H1 (cell line): ENCODE data around the gene DLAT. TPM values are rescaled to one million over a fixed set of nuclear protein-coding genes. Genes with fewer than 3 reads are reported as not detected.
A peak's percentile ranks its signal among the peaks of the same experiment; 100 is the strongest.

Source experiments
- CTCF ChIA-PET: fragments of 300-600 bp; sonication (Branson Sonifier 250); formaldehyde crosslinking; loops from one replicate; lab custom pipeline; 2021; ENCODE audit not compliant: partially characterized antibody; lab: Charles Lee
- POLR2A ChIA-PET: fragments of 300-600 bp; sonication (Branson Sonifier 250); formaldehyde crosslinking; loops from one replicate; lab custom pipeline; 2021; ENCODE audit warnings: inconsistent platforms; ENCODE audit not compliant: partially characterized antibody; lab: Charles Lee
- DNase-seq, 2 experiments: peaks; one replicate each; pipeline versions ENCODE4 v3.0.0 to v3.0.0-alpha.2; 2010 to 2022; ENCODE audit warnings: low spot score in 2 of 2, low read depth in 1 of 2, mixed read lengths in 1 of 2
- FAIRE-seq: peaks from 2 replicates; lab custom pipeline; 2011; peaks lifted over from hg19 to GRCh38; lab: Jason Lieb, UNC
- H2AFZ ChIP-seq: 2 replicates; pipeline ENCODE4 v1.8.1; 2012; ENCODE audit warnings: low read length, inconsistent platforms
- H2AK5ac ChIP-seq: 2 replicates; pipeline ENCODE4 v1.6.1; 2013; ENCODE audit warnings: low read depth, low read length
- H2BK120ac ChIP-seq: replicated peaks from 2 replicates; pipeline ENCODE3; 2013; ENCODE audit warnings: low read depth, low read length, inconsistent platforms
- H2BK12ac ChIP-seq: 2 replicates; pipeline ENCODE4 v1.6.1; 2013; ENCODE audit warnings: low read depth, low read length
- H2BK15ac ChIP-seq: 2 replicates; pipeline ENCODE4 v1.6.1; 2013; ENCODE audit warnings: low read length
- H2BK20ac ChIP-seq: 2 replicates; pipeline ENCODE4 v1.6.1; 2013; ENCODE audit warnings: low read length
- H2BK5ac ChIP-seq: 2 replicates; pipeline ENCODE4 v1.6.1; 2013; ENCODE audit warnings: low read depth, low read length
- H3K14ac ChIP-seq: 2 replicates; pipeline ENCODE4 v1.6.1; 2013; ENCODE audit warnings: inconsistent platforms; ENCODE audit not compliant: insufficient read length
- H3K18ac ChIP-seq: 2 replicates; pipeline ENCODE4 v1.6.1; 2013; ENCODE audit warnings: low read length; ENCODE audit errors: extremely low read depth
- H3K23ac ChIP-seq: 2 replicates; pipeline ENCODE4 v1.6.1; 2013; ENCODE audit warnings: inconsistent platforms; ENCODE audit not compliant: insufficient read length
- H3K23me2 ChIP-seq: 2 replicates; pipeline ENCODE4 v1.6.1; 2013; ENCODE audit warnings: low read depth, low read length
- H3K27ac ChIP-seq: 2 replicates; pipeline ENCODE4 v1.6.1; 2011; ENCODE audit warnings: low read depth, low read length, inconsistent platforms
- H3K27me3 ChIP-seq, 4 experiments: replicated peaks in 1 of 4; 1 replicate in 1 of 4; 2 replicates in 3 of 4; pipeline versions ENCODE4 v1.6.1 to v1.8.1; 2011 to 2013; ENCODE audit warnings: low read length in 3 of 4, mild to moderate bottlenecking in 3 of 4, inconsistent platforms in 2 of 4, mixed read lengths in 2 of 4, moderate library complexity in 1 of 4; ENCODE audit not compliant: control insufficient read depth in 3 of 4, insufficient read depth in 3 of 4; ENCODE audit errors: extremely low read depth in 1 of 4
- H3K36me3 ChIP-seq, 4 experiments: 2 replicates each; pipeline versions ENCODE4 v1.6.1 to v1.8.1; 2011 to 2013; ENCODE audit warnings: mild to moderate bottlenecking in 4 of 4, low read length in 3 of 4, moderate library complexity in 2 of 4, control low read depth in 1 of 4, inconsistent platforms in 1 of 4; ENCODE audit not compliant: insufficient read depth in 4 of 4, control insufficient read depth in 2 of 4
- H3K4ac ChIP-seq: replicated peaks from 2 replicates; pipeline ENCODE3; 2013; ENCODE audit warnings: low read length, low read depth, mixed read lengths, inconsistent platforms; ENCODE audit not compliant: insufficient read length
- H3K4me1 ChIP-seq, 4 experiments: replicated peaks in 1 of 4; 1 replicate in 1 of 4; 2 replicates in 3 of 4; pipeline versions ENCODE4 v1.6.1 to v1.8.1; 2011 to 2013; ENCODE audit warnings: low read length in 3 of 4, inconsistent platforms in 2 of 4, mixed read lengths in 1 of 4; ENCODE audit not compliant: insufficient read depth in 4 of 4, control insufficient read depth in 3 of 4
- H3K4me2 ChIP-seq, 2 experiments: 2 replicates each; pipeline versions ENCODE4 v1.6.1 to v1.8.1; 2011 to 2013; ENCODE audit warnings: low read depth in 2 of 2, low read length in 2 of 2, control low read depth in 1 of 2, inconsistent platforms in 1 of 2, mild to moderate bottlenecking in 1 of 2; ENCODE audit not compliant: insufficient read depth in 1 of 2
- H3K4me3 ChIP-seq, 4 experiments: fragments of 200-600, 300-600 bp in 1 of 4; sonication (generic), shearing (Covaris generic), sonication (Bioruptor Twin) in 1 of 4; 2 replicates each; pipeline versions ENCODE4 v1.5.1 to v1.8.1; 2011 to 2016; ENCODE audit warnings: low read length in 4 of 4, low read depth in 3 of 4, control low read depth in 2 of 4, inconsistent platforms in 2 of 4, mild to moderate bottlenecking in 2 of 4, mixed read lengths in 1 of 4, moderate library complexity in 1 of 4; ENCODE audit not compliant: insufficient read depth in 2 of 4; ENCODE audit errors: extremely low read depth in 1 of 4
- H3K56ac ChIP-seq: replicated peaks from 2 replicates; pipeline ENCODE3; 2013; ENCODE audit warnings: low read depth, mild to moderate bottlenecking, mixed read lengths, low read length, inconsistent platforms; ENCODE audit not compliant: insufficient read length
- H3K79me1 ChIP-seq: 2 replicates; pipeline ENCODE4 v1.6.1; 2013; ENCODE audit warnings: low read depth, low read length, control low read depth
- H3K79me2 ChIP-seq, 2 experiments: 2 replicates each; pipeline versions ENCODE4 v1.6.1 to v1.8.1; 2012 to 2013; ENCODE audit warnings: low read length in 2 of 2, mild to moderate bottlenecking in 2 of 2, inconsistent platforms in 1 of 2; ENCODE audit not compliant: insufficient read depth in 2 of 2, control insufficient read depth in 1 of 2
- H3K9ac ChIP-seq, 4 experiments: replicated peaks in 1 of 4; 1 replicate in 1 of 4; 2 replicates in 3 of 4; pipeline versions ENCODE4 v1.6.1 to v1.8.1; 2011 to 2013; ENCODE audit warnings: low read depth in 3 of 4, low read length in 3 of 4, control low read depth in 2 of 4, mild to moderate bottlenecking in 2 of 4, moderate library complexity in 2 of 4, inconsistent platforms in 1 of 4; ENCODE audit errors: extremely low read depth in 1 of 4
- H3K9me3 ChIP-seq, 2 experiments: 2 replicates each; pipeline versions ENCODE4 v1.6.1 to v1.8.1; 2012 to 2013; ENCODE audit warnings: mild to moderate bottlenecking in 2 of 2, moderate library complexity in 2 of 2, control low read depth in 1 of 2, inconsistent platforms in 1 of 2, low read depth in 1 of 2, low read length in 1 of 2, mixed read lengths in 1 of 2; ENCODE audit not compliant: insufficient read depth in 2 of 2
- H4K20me1 ChIP-seq, 2 experiments: replicated peaks in 1 of 2; 2 replicates each; pipeline versions ENCODE3 to v1.8.1; 2011 to 2013; ENCODE audit warnings: inconsistent platforms in 2 of 2, low read length in 2 of 2, mild to moderate bottlenecking in 1 of 2; ENCODE audit not compliant: insufficient read depth in 2 of 2, control insufficient read depth in 1 of 2
- H4K5ac ChIP-seq: 2 replicates; pipeline ENCODE4 v1.6.1; 2013; ENCODE audit warnings: low read length, low read depth, mixed read lengths, inconsistent platforms; ENCODE audit not compliant: insufficient read length
- H4K8ac ChIP-seq: 2 replicates; pipeline ENCODE4 v1.8.0; 2013; ENCODE audit warnings: mild to moderate bottlenecking, moderate library complexity, low read length, inconsistent platforms; ENCODE audit not compliant: insufficient read depth; ENCODE audit errors: extremely low read depth
- H4K91ac ChIP-seq: replicated peaks from 2 replicates; pipeline ENCODE3; 2013; ENCODE audit warnings: low read length, mixed read lengths, inconsistent platforms; ENCODE audit not compliant: insufficient read length
- EP300 ChIP-seq, 2 experiments: IDR thresholded peaks; 1 replicate in 1 of 2; 2 replicates in 1 of 2; pipeline ENCODE4 v1.6.1; 2011 to 2012; ENCODE audit warnings: low read depth in 2 of 2, low read length in 2 of 2, mild to moderate bottlenecking in 2 of 2, borderline replicate concordance in 1 of 2, inconsistent platforms in 1 of 2, moderate library complexity in 1 of 2
- HDAC2 ChIP-seq, 2 experiments: fragments of 300-600 bp in 1 of 2; sonication (generic) in 1 of 2; IDR thresholded peaks; 2 replicates each; pipeline ENCODE4 v1.6.1; 2011 to 2012; ENCODE audit warnings: low read depth in 2 of 2, low read length in 2 of 2, mild to moderate bottlenecking in 2 of 2, moderate library complexity in 2 of 2, borderline replicate concordance in 1 of 2, inconsistent platforms in 1 of 2
- JUND ChIP-seq: IDR thresholded peaks from 2 replicates; pipeline ENCODE4 v1.6.1; 2011; ENCODE audit warnings: mild to moderate bottlenecking, improper control_type of control experiment, low read length
- KDM4A ChIP-seq: IDR thresholded peaks from one replicate; pipeline ENCODE4 v1.7.1; 2012; ENCODE audit warnings: low read depth, mild to moderate bottlenecking, moderate library complexity, low read length, inconsistent platforms; ENCODE audit not compliant: severe bottlenecking
- MAX ChIP-seq: IDR thresholded peaks from 2 replicates; pipeline ENCODE4 v1.6.1; 2012; ENCODE audit warnings: inconsistent platforms
- SP4 ChIP-seq: IDR thresholded peaks from 2 replicates; pipeline ENCODE4 v1.6.1; 2012; ENCODE audit warnings: low read length, inconsistent platforms
- TAF1 ChIP-seq: IDR thresholded peaks from 2 replicates; pipeline ENCODE4 v1.6.1; 2011; ENCODE audit warnings: mild to moderate bottlenecking, low read depth, low read length
- TAF7 ChIP-seq: optimal IDR thresholded peaks from 2 replicates; pipeline ENCODE3; 2011; ENCODE audit warnings: low read depth, mild to moderate bottlenecking, inconsistent platforms, low read length, moderate library complexity, borderline replicate concordance
- TCF12 ChIP-seq: IDR thresholded peaks from 2 replicates; pipeline ENCODE4 v1.6.1; 2011; ENCODE audit warnings: low read depth, mild to moderate bottlenecking, low read length
- YY1 ChIP-seq: IDR thresholded peaks from 2 replicates; pipeline ENCODE4 v1.6.1; 2011; ENCODE audit warnings: low read depth, mild to moderate bottlenecking, low read length
- WGBS, 2 experiments: shearing (Covaris generic) in 1 of 2; methylation state at CpG; one replicate each; pipeline versions ENCODE4 v1.1.6 to v1.1.7; 2013 to 2015; ENCODE audit warnings: low lambda C conversion rate in 2 of 2, mixed read lengths in 2 of 2, inconsistent platforms in 1 of 2, low coverage in 1 of 2, missing lambda C conversion rate in 1 of 2; ENCODE audit not compliant: insufficient replicate concordance in 2 of 2, insufficient coverage in 1 of 2, insufficient read length in 1 of 2; ENCODE audit errors: extremely low coverage in 1 of 2, missing lambda C conversion rate in 1 of 2; 5-methylcytosine and 5-hydroxymethylcytosine counted together
- polyA plus RNA-seq, 7 experiments: library from polyadenylated mRNA; depleted of rRNA in 3 of 7; stranded (reverse) in 5 of 7; unstranded in 2 of 7; fragments of >200 nt in 5 of 7; fragments of 200-250 nt in 2 of 7; gene quantifications; 1 replicate in 5 of 7; 2 replicates in 1 of 7; 4 replicates in 1 of 7; pipeline versions ENCODE4 v1.2.1 to v1.2.3, GENCODE V29; 2011 to 2013; ENCODE audit warnings: missing spikeins in 2 of 7, mixed read lengths in 2 of 7
- total RNA-seq: library from RNA; stranded (reverse); fragmentation: NEBNext Ultra II Directional; extraction: Animal tissue kit (Norgen Biotek cat#: 25700); gene quantifications from 2 replicates; pipeline ENCODE4 v1.2.1, GENCODE V29; 2021

The DLAT gene
- total and polyA plus RNA-seq, 2 of the 8 experiments (the other 6 are each of a cell fraction or from before 2014, with no cell fraction given) = 23.1 to 66.2 TPM

GRCh38 chr11:111977146-111978027 lies 47.8 kb upstream of the DLAT start:
- ChIA-PET CTCF (interaction anchor here (0.7 to 21.3 kb wide), 10 partner anchors 9 to 210 kb away, joined by 3 to 565 read pairs (median 4); partner anchors contain the start of genes C11orf52 and DIXDC1), POLR2A (interaction anchor here (0.8 to 2.8 kb wide), 10 partner anchors 9 to 59 kb away, joined by 3 to 22 read pairs (median 4); partner anchors contain the start of genes C11orf52 and DIXDC1)
- Histone ChIP-seq H3K4me2 (peak overlapping the region; percentile 71 to 99), H3K4me3 (peak overlapping the region; percentile 60 to 80 (median 70)), H3K27ac (no peak overlapping the region), H3K79me1 (no peaks in the 10 kb centered on the region), H3K14ac (no peak overlapping the region), H3K18ac (no peak overlapping the region), H4K5ac (no peak overlapping the region), H4K91ac (peak overlapping the region; percentile 45), H3K23ac (no peak overlapping the region), H2BK20ac (no peak overlapping the region), H2BK15ac (0 out of 2 replicates have a peak overlapping the region, but pooled peaks have one; percentile 53), H2BK120ac (no peak overlapping the region), H2AFZ (no peak overlapping the region), H3K23me2 (peaks cover 12% of the 10 kb centered on the region), H3K56ac (no peak overlapping the region), H4K8ac (peak overlapping the region; percentile 63; the same call in 1 of the 2 replicates), H3K9ac (peak overlapping the region; percentile 7 to 45 (median 45); a peak in 6 of 7 replicates), H3K4me1 (peaks cover 7 to 13% (median 9%) of the 10 kb centered on the region in 4 experiments; a peak in 6 of 7 replicates), H4K20me1 (peaks cover 0 to 3% of the 10 kb centered on the region in 2 experiments), H2AK5ac (no peak overlapping the region), H3K9me3 (no peaks in the 10 kb centered on the region), H2BK5ac (peak overlapping the region; percentile 74), H3K36me3 (peaks cover 0 to 4% (median 0%) of the 10 kb centered on the region in 4 experiments; a peak in 1 of 8 replicates), H2BK12ac (0 out of 2 replicates have a peak overlapping the region, but pooled peaks have one; percentile 69), H3K4ac (no peak overlapping the region), H3K27me3 (peaks cover 0 to 3% (median 0%) of the 10 kb centered on the region in 4 experiments; a peak in 3 of 7 replicates), H3K79me2 (no peaks in the 10 kb centered on the region)
- FAIRE-seq = no peak
- peak in 1 of 2 experiments; percentile 79 for DNase-seq
- WGBS, 2 experiments = 3% methylated on average over 34 of the region's 65 CpGs; no CpG with 5 or more reads in 1 of the 2 experiments
- TF ChIP-seq TCF12 (no peak), SP4 (no peak), KDM4A (peak; percentile 63), MAX (peak; percentile 7; the same call in 1 of the 2 replicates), TAF1 (peak; percentile 22; the same call in 1 of the 2 replicates), HDAC2 (IDR thresholded peaks at IDR 0.05; ENCODE audit: borderline replicate concordance in 1 of 2, low read depth in 2 of 2, low read length in 2 of 2) (0 out of 4 replicates have a peak, but pooled peaks of 1 of the 2 experiments have one; percentile 37), TAF7 (peak; percentile 29), EP300 (IDR thresholded peaks at IDR 0.05; ENCODE audit: borderline replicate concordance in 1 of 2, low read depth in 2 of 2, low read length in 2 of 2) (no peak), YY1 (no peak), JUND (no peak)
